Fibroblast of lung (primary cell): ENCODE results near the gene APOA4. TPM values are rescaled to one million over a fixed set of nuclear protein-coding genes. Genes with fewer than 3 reads are reported as not detected.

ENCODE experiments used
- DNase-seq, 2 donors: peaks; one replicate each; pipeline versions ENCODE4 v3.0.0 to v3.0.0-alpha.2; 2010; ENCODE audit warnings: low read depth in 2 of 2
- H2AFZ ChIP-seq: 2 replicates; pipeline ENCODE4 v1.5.1; 2012; ENCODE audit warnings: low read length, control low read depth, inconsistent platforms
- H3K27ac ChIP-seq: 2 replicates; pipeline ENCODE4 v1.5.1; 2011; ENCODE audit warnings: low read length, control low read depth; ENCODE audit not compliant: insufficient read depth
- H3K27me3 ChIP-seq: 2 replicates; pipeline ENCODE4 v1.5.1; 2011; ENCODE audit warnings: mild to moderate bottlenecking, low read length; ENCODE audit not compliant: control insufficient read depth, insufficient read depth
- H3K36me3 ChIP-seq: 2 replicates; pipeline ENCODE4 v1.5.1; 2011; ENCODE audit warnings: low read length; ENCODE audit not compliant: control insufficient read depth, insufficient read depth
- H3K4me1 ChIP-seq: 2 replicates; pipeline ENCODE4 v1.5.1; 2011; ENCODE audit warnings: low read length; ENCODE audit not compliant: control insufficient read depth, insufficient read depth; ENCODE audit errors: extremely low read depth
- H3K4me2 ChIP-seq: 2 replicates; pipeline ENCODE4 v1.5.1; 2011; ENCODE audit warnings: low read length, control low read depth; ENCODE audit not compliant: insufficient read depth; ENCODE audit errors: extremely low read depth
- H3K4me3 ChIP-seq, 4 experiments: fragments of 200-600 bp in 1 of 4; sonication (generic) in 1 of 4; replicated peaks in 1 of 4; 2 replicates each; pipeline ENCODE4 v1.5.1; 2011 to 2016; ENCODE audit warnings: low read length in 4 of 4, low read depth in 3 of 4, mild to moderate bottlenecking in 3 of 4, control low read depth in 2 of 4, inconsistent platforms in 1 of 4, mixed read lengths in 1 of 4; ENCODE audit not compliant: insufficient read depth in 1 of 4; ENCODE audit errors: control extremely low read depth in 1 of 4
- H3K79me2 ChIP-seq: 2 replicates; pipeline ENCODE4 v1.5.1; 2012; ENCODE audit warnings: mild to moderate bottlenecking, low read length, inconsistent platforms; ENCODE audit not compliant: control insufficient read depth, insufficient read depth
- H3K9ac ChIP-seq: 2 replicates; pipeline ENCODE4 v1.5.1; 2011; ENCODE audit warnings: mild to moderate bottlenecking, low read length, control low read depth; ENCODE audit not compliant: insufficient read depth
- H3K9me3 ChIP-seq: 2 replicates; pipeline ENCODE4 v1.5.1; 2012; ENCODE audit warnings: low read depth, low read length; ENCODE audit not compliant: control insufficient read depth, insufficient read depth
- H4K20me1 ChIP-seq: 2 replicates; pipeline ENCODE4 v1.5.1; 2011; ENCODE audit warnings: low read length; ENCODE audit not compliant: control insufficient read depth, insufficient read depth; ENCODE audit errors: extremely low read depth
- EZH2 ChIP-seq: IDR thresholded peaks from 2 replicates; pipeline ENCODE4 v1.5.1; 2012; ENCODE audit warnings: low read length, control low read depth, mild to moderate bottlenecking; ENCODE audit errors: missing control alignments
- polyA plus RNA-seq, 2 donors: library from polyadenylated mRNA; depleted of rRNA in 1 of 2; stranded (reverse) in 1 of 2; unstranded in 1 of 2; fragments of >200 nt; gene quantifications; 2 replicates each; pipeline ENCODE4 v1.2.1, GENCODE V29; 2011 to 2012; ENCODE audit warnings: missing spikeins in 1 of 2
- total RNA-seq: library from RNA; depleted of rRNA; stranded (reverse); fragments of >200 nt; gene quantifications from 2 replicates; pipeline ENCODE4 v1.2.1, GENCODE V29; 2014
- TF ChIP-seq, protein P1 (sequence below), 2 donors: IDR thresholded peaks in 1 of 2; conservative IDR thresholded peaks in 1 of 2; 1 replicate in 1 of 2; 2 replicates in 1 of 2; pipeline ENCODE4 v1.5.1; 2011 to 2012; ENCODE audit warnings: low read length in 2 of 2, control low read depth in 1 of 2, inconsistent platforms in 1 of 2, low read depth in 1 of 2, mild to moderate bottlenecking in 1 of 2

Gene APOA4
- total and polyA plus RNA-seq, 2 donors (not counting 1 experiment from before 2014, with no cell fraction given): not detected

DNA sequence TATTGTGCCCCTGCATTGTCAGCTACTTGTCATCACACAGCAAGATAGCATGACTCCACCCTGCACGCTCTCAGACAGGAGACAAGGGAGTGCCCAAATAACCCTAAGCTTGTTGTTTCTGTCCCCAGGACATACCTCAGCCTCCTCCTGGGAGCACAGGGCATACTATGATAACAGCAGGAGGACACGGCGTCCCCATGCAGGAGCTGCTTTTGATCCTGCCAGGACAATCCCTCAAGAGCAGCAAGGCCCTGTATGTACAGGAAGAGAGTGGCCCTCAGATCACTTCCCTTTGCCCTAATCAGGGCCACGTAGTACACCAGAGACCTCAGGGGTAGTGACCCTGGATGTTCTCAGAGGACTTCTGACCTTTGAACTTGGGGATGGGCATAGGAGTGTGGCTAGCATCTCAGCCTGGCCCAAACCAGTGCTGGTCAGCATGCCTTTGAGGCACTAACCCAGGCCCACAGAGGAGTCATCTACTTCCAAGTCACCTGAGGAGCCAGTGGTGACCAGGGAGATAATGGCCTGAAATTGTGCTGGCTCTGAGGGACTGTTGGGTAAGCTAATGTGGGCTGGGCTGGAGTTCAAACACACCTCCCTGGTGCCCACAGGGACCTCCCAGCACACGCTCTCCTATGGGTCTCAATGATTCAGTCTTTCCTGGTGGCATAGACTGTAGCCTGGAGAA, 9.2 kb downstream of the APOA4 start:
- no peak overlapping the region for H3K4me2 ChIP-seq
- H3K79me2 ChIP-seq: no peaks in the 10 kb centered on the region
- H3K36me3 ChIP-seq: no peaks in the 10 kb centered on the region
- TF ChIP-seq EZH2: no peak
- TF ChIP-seq, protein P1, sequence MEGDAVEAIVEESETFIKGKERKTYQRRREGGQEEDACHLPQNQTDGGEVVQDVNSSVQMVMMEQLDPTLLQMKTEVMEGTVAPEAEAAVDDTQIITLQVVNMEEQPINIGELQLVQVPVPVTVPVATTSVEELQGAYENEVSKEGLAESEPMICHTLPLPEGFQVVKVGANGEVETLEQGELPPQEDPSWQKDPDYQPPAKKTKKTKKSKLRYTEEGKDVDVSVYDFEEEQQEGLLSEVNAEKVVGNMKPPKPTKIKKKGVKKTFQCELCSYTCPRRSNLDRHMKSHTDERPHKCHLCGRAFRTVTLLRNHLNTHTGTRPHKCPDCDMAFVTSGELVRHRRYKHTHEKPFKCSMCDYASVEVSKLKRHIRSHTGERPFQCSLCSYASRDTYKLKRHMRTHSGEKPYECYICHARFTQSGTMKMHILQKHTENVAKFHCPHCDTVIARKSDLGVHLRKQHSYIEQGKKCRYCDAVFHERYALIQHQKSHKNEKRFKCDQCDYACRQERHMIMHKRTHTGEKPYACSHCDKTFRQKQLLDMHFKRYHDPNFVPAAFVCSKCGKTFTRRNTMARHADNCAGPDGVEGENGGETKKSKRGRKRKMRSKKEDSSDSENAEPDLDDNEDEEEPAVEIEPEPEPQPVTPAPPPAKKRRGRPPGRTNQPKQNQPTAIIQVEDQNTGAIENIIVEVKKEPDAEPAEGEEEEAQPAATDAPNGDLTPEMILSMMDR (conservative IDR thresholded peaks at IDR 0.05 in 1 of 2, IDR thresholded peaks at IDR 0.05 in 1 of 2; ENCODE audit: low read depth in 1 of 2, low read length in 2 of 2): no peak
- DNase-seq: no peak
- no peaks in the 10 kb centered on the region for H4K20me1 ChIP-seq
- no peak overlapping the region for H3K27ac ChIP-seq
- H3K4me3 ChIP-seq: no peak overlapping the region
- H3K4me1 ChIP-seq: no peaks in the 10 kb centered on the region
- H2AFZ ChIP-seq: no peak overlapping the region
- H3K27me3 ChIP-seq: peaks cover 4% of the 10 kb centered on the region
- H3K9me3 ChIP-seq: no peaks in the 10 kb centered on the region
- no peak overlapping the region for H3K9ac ChIP-seq

DNA sequence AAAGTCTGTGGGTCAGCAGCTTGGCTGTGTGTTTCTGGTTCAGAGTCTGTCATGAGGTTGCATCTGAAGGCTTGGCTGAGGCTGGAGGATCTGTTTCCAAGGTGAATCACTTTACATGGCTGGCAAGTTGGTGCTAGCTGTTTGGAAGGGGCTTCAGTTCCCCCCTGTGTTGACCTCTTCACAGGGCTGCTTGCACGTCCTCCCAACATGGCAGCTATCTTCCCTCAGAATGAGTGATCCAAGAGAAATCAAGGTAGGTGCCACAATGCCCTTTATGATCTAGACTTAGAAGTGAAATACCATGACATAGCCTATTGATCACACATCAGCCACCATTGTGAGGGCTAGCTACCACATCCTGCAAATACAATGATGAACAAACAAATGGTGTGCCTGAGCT, 9.9 kb downstream of the APOA4 start:
- H3K27ac ChIP-seq: no peak overlapping the region
- H3K36me3 ChIP-seq: no peaks in the 10 kb centered on the region

DNA sequence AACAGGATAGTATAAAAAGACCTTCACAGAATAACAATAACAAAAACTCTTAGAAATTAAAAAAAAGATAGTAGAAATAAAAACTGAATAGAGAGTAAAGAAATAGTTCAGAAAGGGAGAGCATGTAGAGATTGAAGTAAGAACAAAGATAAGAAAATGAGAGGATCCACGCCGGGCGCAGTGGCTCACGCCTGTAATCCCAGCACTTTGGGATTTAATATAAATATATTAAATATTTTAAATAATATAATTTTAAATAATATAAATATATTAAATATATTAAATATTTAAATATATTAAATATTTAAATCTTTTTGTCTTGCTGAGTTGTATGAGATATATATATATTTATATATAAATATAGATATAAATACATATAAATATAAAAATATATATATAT, 11.0 kb downstream of the APOA4 start:
- Histone ChIP-seq H3K9ac (no peak overlapping the region), H3K4me3 (no peak overlapping the region), H2AFZ (no peak overlapping the region), H3K4me1 (no peaks in the 10 kb centered on the region), H3K4me2 (no peak overlapping the region), H3K36me3 (no peaks in the 10 kb centered on the region), H3K27me3 (peaks cover 4% of the 10 kb centered on the region), H4K20me1 (no peaks in the 10 kb centered on the region), H3K27ac (no peak overlapping the region), H3K9me3 (no peaks in the 10 kb centered on the region), H3K79me2 (no peaks in the 10 kb centered on the region)
- DNase-seq: no peak
- no peak for TF ChIP-seq EZH2

More for the DNA sequence above, 9.9 kb downstream of the APOA4 start:
- Histone ChIP-seq H3K4me1 (no peaks in the 10 kb centered on the region), H3K27me3 (peaks cover 4% of the 10 kb centered on the region), H4K20me1 (no peaks in the 10 kb centered on the region), H3K4me2 (no peak overlapping the region), H3K9me3 (no peaks in the 10 kb centered on the region), H2AFZ (no peak overlapping the region), H3K79me2 (no peaks in the 10 kb centered on the region), H3K4me3 (no peak overlapping the region), H3K9ac (no peak overlapping the region)
- DNase-seq: no peak
- no peak for TF ChIP-seq EZH2
- TF ChIP-seq, protein P1 (conservative IDR thresholded peaks at IDR 0.05 in 1 of 2, IDR thresholded peaks at IDR 0.05 in 1 of 2; ENCODE audit: low read depth in 1 of 2, low read length in 2 of 2): no peak
